HG02678 (cell line): ENCODE data around the gene SNX1.
"Not testable (repeated sequence)": the region's sequence is repeated elsewhere in the genome, so short reads cannot be mapped to it uniquely, and the experiment has no call there.

Experiments used
- ATAC-seq: cut with Tn5 transposase; IDR thresholded peaks from one replicate; pipeline ENCODE4 v1.9.1; 2021; ENCODE audit warnings: mild to moderate bottlenecking, moderate library complexity; ENCODE audit not compliant: unreplicated experiment

Gene SNX1

DNA sequence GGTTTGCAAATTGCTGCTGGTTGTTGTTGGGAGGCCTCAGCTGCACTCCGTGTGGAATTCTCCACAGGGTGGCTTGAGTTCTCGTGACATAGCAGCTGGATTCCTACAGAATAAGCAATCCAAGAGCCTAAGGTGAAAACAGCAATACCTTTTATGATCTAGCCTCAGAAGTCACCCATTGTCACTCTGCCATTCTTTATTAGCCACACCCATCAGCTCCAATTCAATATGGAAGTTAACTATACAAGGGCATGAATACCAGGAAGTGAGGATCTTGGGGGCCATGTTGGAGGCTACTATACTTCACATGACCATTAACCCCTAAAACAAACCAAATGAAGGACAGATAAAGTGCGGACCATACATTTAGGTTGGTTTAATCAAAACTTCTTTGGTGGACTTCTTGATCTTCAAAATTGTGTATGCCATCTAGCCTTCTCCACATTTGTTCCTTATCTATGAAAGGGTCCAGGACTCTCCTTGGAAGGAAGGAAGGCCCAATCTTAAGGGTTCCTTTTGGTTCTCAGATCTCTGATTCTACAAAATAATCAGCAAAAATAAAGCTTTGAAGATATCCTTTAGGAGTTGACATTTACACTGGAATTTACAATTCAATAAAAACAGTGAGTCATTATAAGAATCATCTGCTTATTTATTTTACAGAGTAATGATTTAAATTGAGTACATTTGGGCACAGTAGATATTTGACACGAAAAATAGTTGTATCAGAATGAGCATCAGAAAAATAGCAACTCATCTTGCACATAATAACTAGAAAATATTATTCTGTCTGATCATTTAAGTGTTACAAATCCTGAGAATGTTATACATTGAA is 23.6 kb upstream of the SNX1 start:
- ATAC-seq = no peak

DNA sequence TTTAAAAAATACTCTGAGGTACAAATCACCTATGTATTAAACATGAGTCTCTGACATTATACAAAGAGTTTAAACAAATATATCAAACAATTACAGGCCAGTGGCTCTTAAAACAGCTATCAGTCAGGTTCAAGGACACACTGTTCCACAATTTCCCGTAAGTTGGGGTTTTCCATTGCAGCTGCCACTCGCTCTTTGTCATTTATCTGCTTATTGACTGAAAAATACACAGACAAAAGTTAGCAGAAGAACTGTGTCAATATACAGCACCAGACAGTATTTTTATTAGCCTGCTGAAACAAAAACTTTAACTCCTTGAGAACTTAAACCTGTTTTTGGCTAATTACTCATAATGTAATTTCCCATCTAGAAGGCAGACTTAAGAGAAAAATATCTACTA is 23.0 kb upstream of the SNX1 start:
- no peak for ATAC-seq

DNA sequence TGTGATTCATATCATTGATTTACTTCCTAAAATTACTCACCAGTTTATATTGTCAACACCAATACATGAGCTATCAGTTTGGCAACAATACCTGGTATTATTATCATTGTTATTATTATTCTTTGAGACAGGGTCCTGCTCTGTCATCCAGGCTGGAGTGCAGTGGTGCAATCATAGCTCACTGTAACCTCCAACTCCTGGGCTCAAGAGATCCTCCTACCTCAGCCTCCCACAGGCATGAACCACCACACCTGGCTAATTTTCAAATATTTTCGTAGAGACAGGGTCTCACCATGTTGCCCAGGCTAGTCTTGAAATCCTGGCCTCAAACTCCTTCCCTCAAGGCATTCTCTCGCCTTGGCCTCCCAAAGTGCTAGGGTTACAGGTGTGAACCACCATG is 22.3 kb upstream of the SNX1 start:
- ATAC-seq = not testable (repeated sequence)

DNA sequence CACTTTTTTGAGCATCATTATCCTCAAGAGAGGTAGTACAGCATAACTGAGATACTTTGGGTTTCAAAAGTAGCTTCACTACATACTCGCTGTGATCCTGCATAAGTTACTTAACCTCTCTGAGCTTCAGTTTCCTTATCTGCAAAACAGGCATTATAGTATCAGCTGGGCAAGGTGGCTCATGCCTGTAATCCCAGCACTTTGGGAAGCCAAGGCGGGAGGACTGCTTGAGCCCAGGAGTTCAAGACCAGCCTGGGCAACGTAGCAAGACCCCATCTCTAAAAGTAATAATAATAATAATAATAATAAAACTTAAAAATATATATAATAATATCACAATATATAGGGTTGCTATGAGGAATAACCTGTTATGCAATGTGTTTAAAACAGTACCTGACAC is 13.0 kb upstream of the SNX1 start:
- no peak for ATAC-seq

DNA sequence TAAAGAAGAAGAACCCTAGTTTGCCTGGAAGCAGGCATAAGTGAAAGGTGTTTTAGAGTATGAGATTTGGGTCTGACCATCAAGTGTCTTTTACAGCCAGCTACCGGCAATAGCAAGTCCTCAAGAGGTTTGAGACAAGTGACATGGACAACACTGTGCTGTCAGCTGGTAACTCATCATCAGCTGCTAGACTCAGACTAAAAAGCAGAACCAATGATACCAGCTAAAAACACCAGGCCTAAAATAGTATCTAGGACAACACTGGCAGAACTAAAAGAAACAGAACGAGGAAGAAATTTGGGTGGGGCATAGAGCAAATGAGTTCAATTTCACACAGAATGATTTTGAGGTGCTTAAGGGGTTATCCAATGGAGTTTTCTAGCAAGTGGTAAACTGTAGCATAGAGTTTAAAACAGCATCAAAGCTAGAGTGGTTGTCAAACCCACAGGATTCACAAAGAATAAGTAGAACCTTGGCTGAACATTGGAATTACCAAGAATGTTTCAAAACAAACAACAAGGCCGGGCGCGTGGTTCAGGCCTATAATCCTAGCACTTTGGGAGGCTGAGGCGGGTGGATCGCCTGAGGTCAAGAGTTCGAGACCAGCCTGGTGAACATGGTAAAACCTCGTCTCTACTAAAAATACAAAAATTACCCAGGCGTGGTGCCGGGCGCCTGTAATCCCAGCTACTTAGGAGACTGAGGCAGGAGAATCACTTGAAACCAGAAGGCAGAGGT is 6.1 kb upstream of the SNX1 start:
- ATAC-seq = peak; percentile 24

DNA sequence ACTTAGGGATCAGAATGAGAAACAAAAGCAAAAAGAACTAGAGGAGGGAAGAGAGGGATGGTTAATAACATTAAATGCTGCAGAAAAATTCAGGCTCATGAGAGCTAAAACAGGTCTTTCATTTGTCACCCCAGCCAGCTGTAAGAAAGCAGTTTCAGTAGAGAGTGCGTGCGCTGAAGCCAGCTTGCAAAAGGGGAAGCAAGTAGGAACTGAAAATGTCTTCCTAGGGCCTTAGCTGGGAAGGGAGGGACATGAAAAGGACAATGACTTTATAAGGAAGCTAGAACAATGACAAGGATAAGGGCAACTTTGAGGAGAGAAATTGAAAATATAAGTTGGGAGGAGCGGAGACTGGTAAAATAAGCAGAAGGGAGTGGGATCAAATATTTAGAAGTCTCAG is 5.3 kb upstream of the SNX1 start:
- ATAC-seq = no peak

DNA sequence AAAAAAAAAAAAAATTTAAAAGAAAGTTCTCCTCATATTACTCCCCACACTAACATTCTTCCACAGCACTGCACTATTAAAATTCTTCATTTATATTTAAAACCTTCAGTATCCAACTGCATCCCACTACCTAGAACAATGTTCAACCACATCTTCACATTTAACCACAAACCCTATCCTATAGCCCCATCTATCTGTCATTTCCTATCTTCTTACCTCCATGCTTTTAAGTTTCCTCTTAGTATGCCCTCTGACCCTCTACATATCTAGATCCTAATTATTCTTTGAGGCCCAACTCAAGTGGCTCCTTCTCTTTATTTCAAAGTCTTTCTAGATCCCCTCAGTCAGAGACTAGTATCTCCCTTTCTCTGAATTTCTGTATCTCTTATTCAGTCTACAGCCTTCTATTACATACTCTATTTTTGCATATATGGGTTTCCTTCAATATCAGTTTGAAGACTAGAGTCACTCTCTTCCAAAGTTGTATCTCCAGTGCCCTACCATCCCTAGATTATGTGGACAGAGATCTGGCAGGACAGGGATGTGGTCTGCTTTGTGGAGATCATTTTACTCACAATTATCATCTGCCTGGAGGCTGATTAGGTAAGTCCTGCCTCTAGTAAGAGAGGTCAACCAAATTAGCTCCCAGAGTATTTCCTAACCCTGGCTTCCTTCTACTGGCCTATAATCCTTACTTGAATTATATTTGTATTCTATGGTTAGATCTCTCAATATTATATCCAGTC is 3.5 kb upstream of the SNX1 start:
- ATAC-seq = no peak

DNA sequence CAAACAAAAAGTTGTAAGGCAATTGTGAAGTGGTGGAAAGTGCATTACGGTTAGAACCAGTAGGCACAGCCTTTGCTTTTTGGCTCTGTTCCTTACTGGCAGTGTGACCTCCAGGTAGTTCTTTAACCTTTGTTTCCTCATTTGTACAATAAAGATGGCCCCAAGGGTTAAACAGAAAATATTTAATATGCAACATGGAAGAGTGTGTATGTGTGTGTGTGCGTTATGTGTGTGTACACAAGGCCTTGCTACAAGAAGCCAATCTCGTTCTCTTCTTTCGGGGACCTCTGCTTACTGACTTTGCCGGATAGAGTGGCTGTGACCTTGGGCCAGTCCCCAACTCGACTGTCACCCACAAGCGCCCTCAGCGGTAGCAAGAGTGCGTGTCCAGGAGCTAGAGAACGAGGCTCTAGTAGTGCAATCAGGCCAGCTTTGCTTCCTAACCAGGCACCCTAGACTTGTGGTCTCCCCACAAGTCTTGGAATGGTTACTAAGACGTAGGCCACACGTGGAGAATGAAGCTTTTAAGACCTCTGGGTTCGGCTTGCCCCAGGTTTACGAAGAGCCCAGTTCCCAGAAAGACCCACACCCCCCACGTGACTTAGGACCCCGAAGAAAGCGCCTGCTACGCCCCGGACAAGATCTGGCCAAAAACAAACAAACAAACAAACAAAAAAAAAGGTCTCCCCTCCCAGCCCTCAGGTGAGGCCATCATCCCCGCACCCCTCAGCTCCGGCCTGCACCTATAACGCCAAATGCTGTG is 2.7 kb upstream of the SNX1 start:
- peak; percentile 26 for ATAC-seq

DNA sequence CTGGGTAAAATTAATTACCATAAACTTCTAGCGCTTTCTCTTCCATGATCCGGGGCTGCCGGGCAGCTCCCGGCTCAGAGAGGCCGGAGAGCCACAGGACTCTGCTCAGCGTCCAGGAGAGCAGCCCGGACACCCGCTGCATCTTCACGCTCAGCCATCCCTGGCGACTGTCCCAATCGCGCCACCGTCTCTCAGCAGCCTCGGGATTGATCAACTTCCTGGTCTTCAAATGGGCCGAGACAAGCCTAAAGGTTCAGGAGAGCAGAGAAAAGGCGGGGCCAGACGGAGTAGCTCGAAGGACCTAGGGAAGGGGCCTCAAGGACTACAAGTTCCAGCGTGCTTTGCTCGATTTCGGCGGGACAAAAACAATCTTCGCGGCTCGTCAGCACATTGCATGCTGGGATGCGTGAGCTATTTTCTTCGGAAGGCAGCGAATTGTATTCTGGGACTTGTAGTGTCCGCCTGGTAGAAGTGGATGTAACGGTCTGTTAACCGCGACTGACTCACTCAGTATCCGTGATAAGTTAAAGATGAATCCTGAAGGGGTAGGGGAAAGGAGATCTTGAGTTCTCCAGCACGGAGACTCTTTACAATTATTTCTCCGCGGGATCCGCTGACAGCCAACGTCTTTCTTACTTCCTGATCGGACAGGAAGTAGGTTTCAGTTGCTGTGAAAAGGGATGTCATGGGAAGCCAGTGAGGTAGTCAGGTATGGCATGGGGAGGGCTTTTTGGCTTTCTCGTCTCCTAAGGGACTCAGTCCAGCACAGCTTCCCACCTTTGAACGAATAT is 2.0 kb upstream of the SNX1 start, which contains the start of gene CIAO2A:
TSS of gene CIAO2A (minus strand) at position 212 of the 791 bp plus-strand sequence. CDS start at position 142, 70 bp downstream.
- ATAC-seq = peak; percentile 64

DNA sequence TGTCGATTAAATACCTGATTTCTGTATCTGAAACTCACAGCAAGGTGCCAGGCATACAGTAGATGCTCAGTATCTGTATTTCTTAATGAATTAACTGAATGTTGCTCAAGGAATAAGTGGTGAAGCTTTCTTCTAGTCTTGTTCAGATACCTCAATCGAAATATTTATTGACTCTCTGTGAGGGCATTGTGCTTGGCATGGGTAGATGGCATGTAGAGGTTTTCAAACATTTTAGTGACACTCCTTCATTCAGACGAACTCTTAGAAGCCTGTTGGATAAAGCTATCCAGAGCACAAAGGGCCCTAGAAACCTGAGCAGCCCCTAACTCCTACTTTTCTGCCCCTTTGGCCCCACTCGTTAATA is 369 bp upstream of the SNX1 start:
- ATAC-seq = no peak

DNA sequence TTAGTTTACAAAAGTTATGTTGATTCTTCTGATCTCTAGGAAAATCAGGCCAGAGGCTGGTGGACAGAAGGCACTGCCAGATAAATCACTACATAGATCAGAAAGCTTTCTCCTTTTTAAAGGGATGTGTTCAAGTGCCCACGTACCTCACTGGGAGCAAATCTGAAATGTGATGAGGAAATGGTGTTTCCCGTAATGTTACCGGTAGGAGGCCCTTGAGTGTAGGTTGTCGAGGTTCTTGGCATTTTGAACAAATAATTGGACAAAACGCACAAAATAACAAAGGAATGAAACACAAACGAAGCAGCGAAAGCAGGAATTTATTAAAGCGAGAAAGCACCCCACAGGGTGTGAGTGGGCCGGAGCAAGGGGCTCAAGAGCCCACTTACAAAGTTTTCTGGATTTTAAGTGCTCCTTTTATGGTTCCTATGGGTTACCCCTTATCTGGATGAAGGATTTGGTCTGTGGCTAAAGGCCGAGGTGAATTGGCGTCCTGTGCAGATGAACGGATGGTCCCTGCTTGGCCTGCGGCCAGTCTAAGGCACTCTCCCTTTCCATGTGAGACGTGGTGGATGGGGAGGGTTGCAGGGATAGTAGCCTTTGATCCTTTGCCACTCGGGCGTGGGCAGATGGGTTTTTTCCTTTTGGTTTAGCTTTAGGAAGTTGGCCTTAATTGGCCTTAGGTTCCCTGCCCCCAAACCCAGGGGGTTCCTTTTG is 1.0 kb downstream of the SNX1 start:
- no peak for ATAC-seq

DNA sequence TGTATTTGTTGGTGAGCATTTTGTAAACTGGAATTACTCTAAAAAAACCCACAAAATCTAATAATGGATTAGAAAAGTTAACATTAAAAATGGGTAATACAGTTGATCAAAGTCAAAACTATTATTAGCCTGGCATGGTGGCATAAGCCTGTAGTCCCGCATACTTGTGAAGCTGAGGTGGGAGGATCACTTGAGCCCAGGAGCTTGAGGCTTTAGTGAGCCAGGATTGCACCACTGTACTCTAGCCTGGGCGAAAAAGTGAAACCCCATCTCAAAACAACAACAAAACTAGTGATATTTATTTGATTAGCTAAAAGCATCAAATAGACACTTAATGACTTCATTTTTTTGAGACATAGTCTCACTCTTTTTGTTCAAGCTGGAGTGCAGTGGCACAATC is 3.6 kb downstream of the SNX1 start:
- no peak for ATAC-seq

DNA sequence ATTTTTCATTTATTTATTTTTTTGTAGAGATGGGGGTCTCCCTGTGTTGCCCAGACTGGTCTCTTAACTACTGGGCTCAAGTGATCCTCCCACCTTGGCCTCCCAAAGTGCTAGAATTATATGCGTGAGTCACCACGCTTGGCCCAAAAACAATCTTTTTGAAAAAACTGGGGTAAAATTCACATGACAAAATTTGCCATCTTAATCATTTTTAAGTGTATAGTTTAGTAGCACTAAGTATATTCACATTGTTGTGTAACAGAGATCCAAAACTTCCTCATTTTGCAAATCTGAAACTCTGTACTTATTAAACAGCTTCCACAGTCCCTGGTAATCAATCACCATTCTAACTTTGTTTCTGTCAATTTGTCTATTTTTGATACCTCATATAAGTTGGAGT is 5.2 kb downstream of the SNX1 start:
- ATAC-seq = no peak

DNA sequence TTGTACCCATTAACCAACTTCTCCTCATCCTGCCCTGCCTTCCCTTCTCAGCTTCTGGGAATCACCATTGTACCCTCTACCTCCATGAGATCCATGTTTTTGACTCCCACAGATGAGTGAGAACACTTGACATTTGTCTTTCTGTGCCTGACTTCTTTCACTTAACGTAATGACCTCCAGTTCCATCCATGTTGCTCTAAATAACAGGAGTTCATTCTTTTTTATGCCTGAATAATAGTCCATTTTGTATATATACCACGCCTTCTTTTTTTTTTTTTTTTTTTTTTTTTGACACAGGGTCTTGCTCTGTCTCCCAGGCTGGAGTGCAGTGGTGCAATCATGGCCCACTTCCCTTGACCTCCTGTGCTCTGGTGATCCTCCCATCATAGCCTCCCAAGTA is 6.7 kb downstream of the SNX1 start:
- ATAC-seq = no peak

DNA sequence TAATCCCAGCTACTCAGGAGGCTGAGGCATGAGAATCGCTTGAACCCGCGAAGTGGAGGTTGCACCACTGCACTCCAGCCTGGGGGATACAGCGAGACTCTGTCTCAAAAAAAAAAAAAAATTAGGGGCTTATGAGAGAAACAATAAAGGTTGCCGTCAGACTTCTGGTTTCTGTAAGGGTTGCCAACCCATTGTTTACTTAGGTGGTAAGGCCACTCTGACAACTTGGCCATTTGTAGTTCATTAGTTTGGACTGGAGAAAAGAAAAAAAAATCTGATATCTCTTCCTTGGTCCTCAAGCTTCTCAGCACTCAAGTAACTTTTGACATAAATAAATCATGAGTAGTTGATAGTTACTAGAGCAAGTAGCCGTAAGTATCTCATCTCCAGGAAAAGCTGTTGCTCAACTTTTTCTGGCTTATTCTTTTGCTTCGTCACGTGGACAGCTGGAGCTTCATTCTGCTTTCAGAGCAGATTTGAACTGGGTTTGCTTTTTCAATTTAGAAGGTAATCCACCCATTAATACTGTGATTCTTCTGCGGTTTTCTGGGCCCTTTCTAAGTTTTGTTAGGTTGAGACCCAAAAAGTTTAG is 9.4 kb downstream of the SNX1 start:
- ATAC-seq = no peak

DNA sequence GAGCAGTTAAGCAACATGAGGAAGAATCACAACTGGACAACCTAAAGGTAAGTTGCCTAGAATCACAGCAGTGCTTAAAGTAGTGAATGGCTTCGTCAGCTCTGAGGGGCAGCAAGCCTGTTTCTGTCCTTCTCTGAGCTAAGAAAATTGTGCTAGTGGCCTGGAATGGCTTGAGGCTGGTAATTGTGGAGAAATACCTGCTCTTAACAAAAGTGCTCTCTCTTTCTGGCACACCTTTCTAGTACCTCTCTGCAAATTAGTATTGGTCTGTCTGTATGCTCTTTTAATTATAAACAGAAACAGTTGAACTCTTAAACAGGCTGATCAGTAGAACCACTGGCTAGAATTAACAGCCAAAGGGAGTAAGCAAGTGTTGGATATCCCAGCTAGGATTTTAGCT is 11.6 kb downstream of the SNX1 start:
- no peak for ATAC-seq

DNA sequence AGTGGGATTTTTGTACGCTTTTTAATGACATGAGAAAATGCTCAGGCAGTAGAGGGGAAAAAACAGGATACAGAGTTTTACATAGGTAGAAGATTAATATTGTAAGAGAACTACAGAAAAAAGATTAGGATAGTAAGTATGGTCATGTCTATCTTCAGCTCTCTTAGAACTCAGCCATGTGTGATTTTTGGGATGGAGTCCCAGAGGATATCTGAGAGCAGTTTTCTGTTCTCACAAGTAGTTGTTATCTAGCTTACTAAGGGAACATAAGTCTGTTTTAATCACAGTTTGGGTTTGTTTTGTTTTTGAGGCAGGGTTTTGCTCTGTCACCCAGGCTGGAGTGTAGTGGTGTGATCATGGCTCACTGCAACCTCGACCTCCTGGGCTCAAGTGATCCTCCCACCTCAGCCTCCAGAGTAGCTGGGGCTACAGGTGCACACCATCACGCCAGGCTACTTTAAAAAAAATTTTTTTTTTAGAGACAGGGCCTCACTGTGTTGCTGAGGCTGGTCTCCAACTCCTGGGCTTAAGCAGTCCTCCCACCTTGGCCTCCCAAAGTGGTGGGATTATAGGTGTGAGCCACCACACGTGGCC is 14.4 kb downstream of the SNX1 start:
- not testable (repeated sequence) for ATAC-seq

DNA sequence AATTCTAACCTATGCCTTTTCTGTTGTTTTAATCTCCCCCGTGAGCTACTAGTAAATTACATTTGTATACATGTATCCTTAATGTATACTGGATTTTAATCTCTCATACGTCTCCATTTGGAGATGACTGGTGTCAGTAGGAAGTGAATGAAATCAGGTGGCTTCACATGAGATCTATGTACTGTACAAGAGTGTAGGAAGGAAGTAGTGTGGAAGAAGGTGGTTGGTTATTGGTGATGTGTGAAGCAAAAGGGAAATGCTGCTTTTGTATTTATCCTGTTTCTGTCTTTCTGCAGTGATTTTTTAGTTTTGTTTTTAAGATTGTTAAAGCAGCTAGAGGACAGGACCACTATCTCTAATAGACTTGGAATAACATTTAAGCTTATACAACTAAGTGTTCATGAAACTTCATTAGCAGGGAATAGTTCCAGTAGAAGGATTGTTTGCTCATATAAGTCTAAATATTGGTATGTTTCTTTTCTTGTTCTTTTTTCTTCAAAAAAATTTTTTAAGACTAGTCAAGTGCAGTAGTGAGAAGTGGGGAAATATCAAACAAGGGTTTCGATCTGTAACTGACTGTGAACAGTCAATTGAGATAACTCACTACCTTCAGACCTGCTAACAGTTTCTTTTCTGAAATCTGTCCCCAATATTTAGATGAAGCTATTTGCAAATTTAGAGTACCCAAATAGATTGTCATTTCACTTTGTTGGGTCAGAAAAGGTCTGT is 15.3 kb downstream of the SNX1 start:
- ATAC-seq = no peak
